H1 (cell line): ENCODE data around the gene ABHD12. TPM values are rescaled to one million over a fixed set of nuclear protein-coding genes. Genes with fewer than 3 reads are reported as not detected.

Source experiments
- CBX5 ChIP-seq: fragments of 300-800, 300-1000 bp; sonication (generic); IDR thresholded peaks from 2 replicates; pipeline ENCODE4 v1.7.1; 2016; ENCODE audit warnings: antibody characterized with exemption, low read length, low read depth
- CBX8 ChIP-seq: fragments of 300-800, 300-1000 bp; sonication (generic); IDR thresholded peaks from 2 replicates; pipeline ENCODE4 v1.7.1; 2016; ENCODE audit warnings: low read depth, low read length, borderline replicate concordance
- CEBPB ChIP-seq: IDR thresholded peaks from 2 replicates; pipeline ENCODE4 v1.6.1; 2012; ENCODE audit warnings: low read depth, low read length
- CHD1 ChIP-seq: IDR thresholded peaks from 2 replicates; pipeline ENCODE4 v1.6.1; 2012; ENCODE audit warnings: low read depth, low read length, improper control_type of control experiment
- KDM5A ChIP-seq: fragments of 200-600 bp; IDR thresholded peaks from 2 replicates; pipeline ENCODE4 v1.7.1; 2012; ENCODE audit warnings: mild to moderate bottlenecking, low read length, inconsistent platforms, mixed read lengths
- SP1 ChIP-seq: IDR thresholded peaks from 2 replicates; pipeline ENCODE4 v1.6.1; 2011; ENCODE audit warnings: low read depth, low read length
- polyA plus RNA-seq, 7 experiments: library from polyadenylated mRNA; depleted of rRNA in 3 of 7; stranded (reverse) in 5 of 7; unstranded in 2 of 7; fragments of >200 nt in 5 of 7; fragments of 200-250 nt in 2 of 7; gene quantifications; 1 replicate in 5 of 7; 2 replicates in 1 of 7; 4 replicates in 1 of 7; pipeline versions ENCODE4 v1.2.1 to v1.2.3, GENCODE V29; 2011 to 2013; ENCODE audit warnings: missing spikeins in 2 of 7, mixed read lengths in 2 of 7
- total RNA-seq: library from RNA; stranded (reverse); fragmentation: NEBNext Ultra II Directional; extraction: Animal tissue kit (Norgen Biotek cat#: 25700); gene quantifications from 2 replicates; pipeline ENCODE4 v1.2.1, GENCODE V29; 2021
- TF ChIP-seq, protein P1 (sequence below): fragments of 300-600 bp; sonication (generic); IDR thresholded peaks from 2 replicates; pipeline ENCODE4 v1.7.1; 2012; ENCODE audit warnings: low read length, moderate library complexity, mild to moderate bottlenecking, inconsistent platforms; ENCODE audit not compliant: insufficient replicate concordance

Gene ABHD12
- total and polyA plus RNA-seq, 2 of the 8 experiments (the other 6 are each of a cell fraction or from before 2014, with no cell fraction given): 31.3 to 59.5 TPM

DNA sequence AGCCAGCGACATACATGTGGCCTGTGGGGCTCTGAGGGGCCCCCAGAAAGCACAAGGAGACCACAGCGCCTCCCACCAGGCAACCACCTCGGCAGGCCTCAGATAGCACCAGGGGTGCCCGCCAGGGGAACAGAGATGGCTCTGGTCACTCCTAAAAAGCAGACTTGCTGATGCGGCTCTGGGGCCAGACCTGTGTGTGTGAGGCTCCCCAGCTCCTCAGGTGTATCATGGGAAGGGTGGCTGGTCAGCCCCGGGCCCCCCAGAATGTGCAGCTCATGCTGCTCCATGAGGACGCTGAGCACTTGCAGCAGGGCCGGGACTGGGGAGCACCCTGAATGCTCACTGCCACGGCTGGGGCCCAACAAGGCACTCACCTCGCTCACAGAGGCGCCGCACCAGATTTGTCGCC, 82.5 kb downstream of the ABHD12 start (continued):
- TF ChIP-seq, protein P1, sequence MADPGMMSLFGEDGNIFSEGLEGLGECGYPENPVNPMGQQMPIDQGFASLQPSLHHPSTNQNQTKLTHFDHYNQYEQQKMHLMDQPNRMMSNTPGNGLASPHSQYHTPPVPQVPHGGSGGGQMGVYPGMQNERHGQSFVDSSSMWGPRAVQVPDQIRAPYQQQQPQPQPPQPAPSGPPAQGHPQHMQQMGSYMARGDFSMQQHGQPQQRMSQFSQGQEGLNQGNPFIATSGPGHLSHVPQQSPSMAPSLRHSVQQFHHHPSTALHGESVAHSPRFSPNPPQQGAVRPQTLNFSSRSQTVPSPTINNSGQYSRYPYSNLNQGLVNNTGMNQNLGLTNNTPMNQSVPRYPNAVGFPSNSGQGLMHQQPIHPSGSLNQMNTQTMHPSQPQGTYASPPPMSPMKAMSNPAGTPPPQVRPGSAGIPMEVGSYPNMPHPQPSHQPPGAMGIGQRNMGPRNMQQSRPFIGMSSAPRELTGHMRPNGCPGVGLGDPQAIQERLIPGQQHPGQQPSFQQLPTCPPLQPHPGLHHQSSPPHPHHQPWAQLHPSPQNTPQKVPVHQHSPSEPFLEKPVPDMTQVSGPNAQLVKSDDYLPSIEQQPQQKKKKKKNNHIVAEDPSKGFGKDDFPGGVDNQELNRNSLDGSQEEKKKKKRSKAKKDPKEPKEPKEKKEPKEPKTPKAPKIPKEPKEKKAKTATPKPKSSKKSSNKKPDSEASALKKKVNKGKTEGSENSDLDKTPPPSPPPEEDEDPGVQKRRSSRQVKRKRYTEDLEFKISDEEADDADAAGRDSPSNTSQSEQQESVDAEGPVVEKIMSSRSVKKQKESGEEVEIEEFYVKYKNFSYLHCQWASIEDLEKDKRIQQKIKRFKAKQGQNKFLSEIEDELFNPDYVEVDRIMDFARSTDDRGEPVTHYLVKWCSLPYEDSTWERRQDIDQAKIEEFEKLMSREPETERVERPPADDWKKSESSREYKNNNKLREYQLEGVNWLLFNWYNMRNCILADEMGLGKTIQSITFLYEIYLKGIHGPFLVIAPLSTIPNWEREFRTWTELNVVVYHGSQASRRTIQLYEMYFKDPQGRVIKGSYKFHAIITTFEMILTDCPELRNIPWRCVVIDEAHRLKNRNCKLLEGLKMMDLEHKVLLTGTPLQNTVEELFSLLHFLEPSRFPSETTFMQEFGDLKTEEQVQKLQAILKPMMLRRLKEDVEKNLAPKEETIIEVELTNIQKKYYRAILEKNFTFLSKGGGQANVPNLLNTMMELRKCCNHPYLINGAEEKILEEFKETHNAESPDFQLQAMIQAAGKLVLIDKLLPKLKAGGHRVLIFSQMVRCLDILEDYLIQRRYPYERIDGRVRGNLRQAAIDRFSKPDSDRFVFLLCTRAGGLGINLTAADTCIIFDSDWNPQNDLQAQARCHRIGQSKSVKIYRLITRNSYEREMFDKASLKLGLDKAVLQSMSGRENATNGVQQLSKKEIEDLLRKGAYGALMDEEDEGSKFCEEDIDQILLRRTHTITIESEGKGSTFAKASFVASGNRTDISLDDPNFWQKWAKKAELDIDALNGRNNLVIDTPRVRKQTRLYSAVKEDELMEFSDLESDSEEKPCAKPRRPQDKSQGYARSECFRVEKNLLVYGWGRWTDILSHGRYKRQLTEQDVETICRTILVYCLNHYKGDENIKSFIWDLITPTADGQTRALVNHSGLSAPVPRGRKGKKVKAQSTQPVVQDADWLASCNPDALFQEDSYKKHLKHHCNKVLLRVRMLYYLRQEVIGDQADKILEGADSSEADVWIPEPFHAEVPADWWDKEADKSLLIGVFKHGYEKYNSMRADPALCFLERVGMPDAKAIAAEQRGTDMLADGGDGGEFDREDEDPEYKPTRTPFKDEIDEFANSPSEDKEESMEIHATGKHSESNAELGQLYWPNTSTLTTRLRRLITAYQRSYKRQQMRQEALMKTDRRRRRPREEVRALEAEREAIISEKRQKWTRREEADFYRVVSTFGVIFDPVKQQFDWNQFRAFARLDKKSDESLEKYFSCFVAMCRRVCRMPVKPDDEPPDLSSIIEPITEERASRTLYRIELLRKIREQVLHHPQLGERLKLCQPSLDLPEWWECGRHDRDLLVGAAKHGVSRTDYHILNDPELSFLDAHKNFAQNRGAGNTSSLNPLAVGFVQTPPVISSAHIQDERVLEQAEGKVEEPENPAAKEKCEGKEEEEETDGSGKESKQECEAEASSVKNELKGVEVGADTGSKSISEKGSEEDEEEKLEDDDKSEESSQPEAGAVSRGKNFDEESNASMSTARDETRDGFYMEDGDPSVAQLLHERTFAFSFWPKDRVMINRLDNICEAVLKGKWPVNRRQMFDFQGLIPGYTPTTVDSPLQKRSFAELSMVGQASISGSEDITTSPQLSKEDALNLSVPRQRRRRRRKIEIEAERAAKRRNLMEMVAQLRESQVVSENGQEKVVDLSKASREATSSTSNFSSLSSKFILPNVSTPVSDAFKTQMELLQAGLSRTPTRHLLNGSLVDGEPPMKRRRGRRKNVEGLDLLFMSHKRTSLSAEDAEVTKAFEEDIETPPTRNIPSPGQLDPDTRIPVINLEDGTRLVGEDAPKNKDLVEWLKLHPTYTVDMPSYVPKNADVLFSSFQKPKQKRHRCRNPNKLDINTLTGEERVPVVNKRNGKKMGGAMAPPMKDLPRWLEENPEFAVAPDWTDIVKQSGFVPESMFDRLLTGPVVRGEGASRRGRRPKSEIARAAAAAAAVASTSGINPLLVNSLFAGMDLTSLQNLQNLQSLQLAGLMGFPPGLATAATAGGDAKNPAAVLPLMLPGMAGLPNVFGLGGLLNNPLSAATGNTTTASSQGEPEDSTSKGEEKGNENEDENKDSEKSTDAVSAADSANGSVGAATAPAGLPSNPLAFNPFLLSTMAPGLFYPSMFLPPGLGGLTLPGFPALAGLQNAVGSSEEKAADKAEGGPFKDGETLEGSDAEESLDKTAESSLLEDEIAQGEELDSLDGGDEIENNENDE: no peak
- TF ChIP-seq CHD1 (no peak), CEBPB (no peak), SP1 (no peak), KDM5A (no peak), CBX5 (no peak), CBX8 (no peak)
